NB4 (cell line): Measurements from ENCODE around the gene AKNA.

Source experiments
- DNase-seq: peaks from one replicate; pipeline ENCODE4 v3.0.0; 2010; ENCODE audit warnings: low read depth
- H3K4me3 ChIP-seq: one replicate; pipeline ENCODE4 v1.5.1; 2011; ENCODE audit warnings: mild to moderate bottlenecking, low read depth, low read length, moderate library complexity
- CTCF ChIP-seq: IDR thresholded peaks from one replicate; pipeline ENCODE4 v1.5.1; 2012; ENCODE audit warnings: low read depth, low read length
- MAX ChIP-seq: IDR thresholded peaks from 2 replicates; pipeline ENCODE4 v1.6.1; 2011; ENCODE audit warnings: low read depth, low read length
- MYC ChIP-seq: IDR thresholded peaks from 2 replicates; pipeline ENCODE4 v1.6.1; 2011; ENCODE audit warnings: low read depth, low read length
- POLR2A ChIP-seq: IDR thresholded peaks from 2 replicates; pipeline ENCODE4 v1.6.1; 2011; ENCODE audit warnings: mild to moderate bottlenecking; ENCODE audit not compliant: insufficient read length; ENCODE audit errors: extremely low read depth

Gene AKNA

GRCh38 chr9:114414346-114414745 is 26.6 kb upstream of the AKNA start:
- TF ChIP-seq CTCF (no peak), MYC (no peak), POLR2A (no peak), MAX (no peak)
- DNase-seq, result no peak
- H3K4me3 ChIP-seq, result no peak overlapping the region

- TF ChIP-seq MYC, result no peak
- no peak for TF ChIP-seq POLR2A
- no peak for TF ChIP-seq MAX
- no peak for TF ChIP-seq CTCF
- no peak overlapping the region for H3K4me3 ChIP-seq
- no peak for DNase-seq
Observed at GRCh38 chr9:114413861-114414301, 26.1 kb upstream of the AKNA start.

- no peak overlapping the region for H3K4me3 ChIP-seq
- TF ChIP-seq MAX (no peak), POLR2A (no peak), MYC (no peak)
- no peak for DNase-seq
Observed at GRCh38 chr9:114412048-114412683, 24.4 kb upstream of the AKNA start.

GRCh38 chr9:114411452-114411851 is 23.7 kb upstream of the AKNA start:
- DNase-seq, result no peak
- H3K4me3 ChIP-seq, result no peak overlapping the region
- no peak for TF ChIP-seq MAX
- TF ChIP-seq MYC, result no peak

GRCh38 chr9:114410910-114411309 is 23.1 kb upstream of the AKNA start:
- DNase-seq, result no peak
- TF ChIP-seq CTCF, result no peak
- TF ChIP-seq MAX, result no peak
- no peak for TF ChIP-seq MYC
- TF ChIP-seq POLR2A, result no peak
- no peak overlapping the region for H3K4me3 ChIP-seq

GRCh38 chr9:114409842-114410241 is 22.1 kb upstream of the AKNA start:
- DNase-seq, result no peak
- no peak for TF ChIP-seq MYC
- TF ChIP-seq MAX, result no peak
- no peak for TF ChIP-seq POLR2A
- no peak for TF ChIP-seq CTCF
- H3K4me3 ChIP-seq, result no peak overlapping the region
